Subcutaneous adipose tissue (tissue), 4 donors: Measurements from ENCODE around the gene NKAIN2. TPM values are rescaled to one million over a fixed set of nuclear protein-coding genes. Genes with fewer than 3 reads are reported as not detected.

Source experiments
- total RNA-seq, 4 donors: library from RNA; depleted of rRNA; stranded (reverse); fragments of >200 nt; gene quantifications; one replicate each; pipeline ENCODE4 v1.1.0, GENCODE V29; 2016
- TF ChIP-seq, protein P1 (sequence below): fragments of 450-650 bp; IDR thresholded peaks from one replicate; pipeline ENCODE4 v1.5.1; 2016; ENCODE audit warnings: low read depth, mild to moderate bottlenecking, control low read depth, antibody characterized with exemption, moderate library complexity

Gene NKAIN2
- total RNA-seq, 4 donors from 2014 or later, result not detected

- TF ChIP-seq, protein P1, sequence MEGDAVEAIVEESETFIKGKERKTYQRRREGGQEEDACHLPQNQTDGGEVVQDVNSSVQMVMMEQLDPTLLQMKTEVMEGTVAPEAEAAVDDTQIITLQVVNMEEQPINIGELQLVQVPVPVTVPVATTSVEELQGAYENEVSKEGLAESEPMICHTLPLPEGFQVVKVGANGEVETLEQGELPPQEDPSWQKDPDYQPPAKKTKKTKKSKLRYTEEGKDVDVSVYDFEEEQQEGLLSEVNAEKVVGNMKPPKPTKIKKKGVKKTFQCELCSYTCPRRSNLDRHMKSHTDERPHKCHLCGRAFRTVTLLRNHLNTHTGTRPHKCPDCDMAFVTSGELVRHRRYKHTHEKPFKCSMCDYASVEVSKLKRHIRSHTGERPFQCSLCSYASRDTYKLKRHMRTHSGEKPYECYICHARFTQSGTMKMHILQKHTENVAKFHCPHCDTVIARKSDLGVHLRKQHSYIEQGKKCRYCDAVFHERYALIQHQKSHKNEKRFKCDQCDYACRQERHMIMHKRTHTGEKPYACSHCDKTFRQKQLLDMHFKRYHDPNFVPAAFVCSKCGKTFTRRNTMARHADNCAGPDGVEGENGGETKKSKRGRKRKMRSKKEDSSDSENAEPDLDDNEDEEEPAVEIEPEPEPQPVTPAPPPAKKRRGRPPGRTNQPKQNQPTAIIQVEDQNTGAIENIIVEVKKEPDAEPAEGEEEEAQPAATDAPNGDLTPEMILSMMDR, result no peak
Observed at GRCh38 chr6:123830120-123830519, 26.5 kb downstream of the NKAIN2 start.

DNA sequence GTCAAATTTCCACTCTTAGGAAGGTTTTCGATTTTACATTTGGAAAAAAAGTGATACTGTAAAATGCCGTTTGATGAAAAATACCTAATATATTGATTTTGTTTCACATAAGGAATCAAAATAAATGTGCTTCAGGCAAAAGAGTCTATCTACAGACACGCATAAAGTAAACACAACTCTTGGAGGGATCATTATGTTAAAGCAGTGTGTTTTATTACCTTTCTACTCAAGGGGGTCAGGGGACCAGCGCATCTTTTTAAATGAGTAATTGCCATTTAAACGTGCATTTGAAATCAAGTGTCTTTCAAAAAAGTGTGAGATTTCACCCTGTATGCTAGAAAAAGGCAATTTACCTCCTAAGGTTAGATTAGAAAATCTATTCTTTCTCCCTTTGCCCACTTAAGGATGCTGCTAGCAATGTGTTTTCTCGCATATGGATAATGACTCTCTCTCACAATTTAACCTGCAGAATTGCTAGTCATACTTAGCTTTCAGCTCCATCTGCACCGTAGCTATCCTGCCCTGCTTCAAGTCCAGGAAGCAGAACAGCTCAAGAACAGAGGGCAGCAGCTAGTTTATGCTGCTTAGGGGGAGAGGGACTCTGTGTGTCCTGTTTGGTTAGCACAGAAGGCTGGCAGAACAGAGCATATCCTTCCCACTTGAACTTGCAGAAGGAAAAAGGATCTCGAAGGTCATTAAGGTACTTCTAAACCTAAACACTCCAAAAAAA is 35.0 kb downstream of the NKAIN2 start:
- TF ChIP-seq, protein P1, result no peak

DNA sequence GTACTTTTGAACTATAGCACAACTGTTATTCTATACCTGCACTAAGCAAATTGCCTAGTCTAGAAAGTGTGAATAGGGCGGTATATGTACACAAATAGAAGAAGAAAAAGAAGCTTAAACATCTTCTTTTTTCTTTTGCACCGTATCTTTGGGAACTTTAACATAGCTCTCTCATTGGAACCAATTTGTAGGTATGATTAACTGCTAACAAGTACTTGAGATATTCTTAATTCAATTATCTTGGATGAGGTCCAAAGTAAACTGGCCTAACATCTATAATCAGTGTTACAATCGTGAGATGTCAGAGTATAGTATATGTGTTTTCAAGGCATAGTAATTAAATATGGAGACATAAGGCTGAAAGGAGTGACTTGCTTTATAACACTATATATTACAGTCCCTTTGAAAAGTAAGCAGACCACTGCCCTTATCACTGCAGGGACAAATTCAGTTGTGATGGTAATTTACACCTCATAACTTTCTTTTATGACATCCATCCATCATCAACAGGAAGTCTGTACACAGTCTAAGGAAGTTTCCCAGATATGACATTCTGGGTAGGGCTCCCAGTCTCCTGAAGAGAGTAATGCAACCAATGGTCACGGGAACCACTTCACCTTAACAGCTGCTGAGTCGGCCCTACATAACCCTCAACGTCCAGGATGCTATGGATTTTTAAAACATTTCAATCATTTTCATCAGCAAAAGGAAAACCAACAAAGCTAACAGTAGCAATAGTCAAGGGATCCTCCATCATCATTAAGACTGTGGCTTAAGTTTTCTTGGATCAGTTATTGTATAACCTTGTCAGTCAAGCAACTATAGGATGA is 37.6 kb downstream of the NKAIN2 start:
- TF ChIP-seq, protein P1, result no peak

DNA sequence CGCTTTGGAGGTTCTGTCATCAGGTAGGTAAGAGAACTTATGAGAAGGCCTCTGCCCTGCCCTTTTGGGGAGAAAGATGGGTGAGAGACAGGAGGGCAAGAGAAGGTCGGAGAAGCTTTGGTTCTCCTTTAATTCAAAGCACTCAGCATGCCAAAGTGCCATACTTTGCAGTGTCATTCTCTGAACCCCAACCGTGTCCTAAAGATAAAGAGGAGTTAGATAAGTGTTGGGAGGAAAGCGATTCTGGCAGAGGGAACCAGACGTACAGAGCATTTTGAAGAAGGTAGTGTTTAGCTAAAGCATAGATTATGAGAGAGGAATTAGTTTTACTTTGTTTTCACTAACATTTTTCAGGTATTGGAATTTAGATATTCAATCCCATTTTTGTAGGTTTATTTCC is 40.3 kb downstream of the NKAIN2 start:
- TF ChIP-seq, protein P1, result no peak

- TF ChIP-seq, protein P1, result no peak
Observed at GRCh38 chr6:123848347-123848746, 44.7 kb downstream of the NKAIN2 start.

- TF ChIP-seq, protein P1, result no peak
Observed at GRCh38 chr6:123849406-123849805, 45.7 kb downstream of the NKAIN2 start.

DNA sequence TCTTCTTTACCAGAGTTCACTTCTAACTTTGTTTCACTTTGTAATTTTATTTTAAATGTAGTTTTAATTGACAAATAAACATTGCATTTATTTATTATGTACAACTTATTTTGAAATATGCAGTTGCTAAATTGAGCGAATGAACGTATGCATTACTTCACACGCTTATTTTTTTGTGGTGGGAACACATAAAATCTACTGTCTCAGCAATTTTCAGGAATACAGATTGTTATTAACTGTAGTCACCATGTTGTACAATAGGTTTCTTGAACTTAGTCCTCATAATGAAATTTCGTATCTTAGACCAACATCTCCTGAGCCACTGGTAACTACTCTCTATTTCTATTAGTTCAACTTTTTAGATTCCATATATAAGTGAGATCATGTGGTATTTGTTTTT is 46.9 kb downstream of the NKAIN2 start:
- TF ChIP-seq, protein P1, result no peak
